NCI-H446 (cell line): Measurements from ENCODE around the gene RNF182.
A peak's percentile ranks its signal among the peaks of the same experiment; 100 is the strongest.
"Not testable (repeated sequence)": the region's sequence is repeated elsewhere in the genome, so short reads cannot be mapped to it uniquely, and the experiment has no call there.

Source experiments
- DNase-seq, 2 experiments: peaks; one replicate each; lab custom pipeline; 2025; lab: John Stamatoyannopoulos, UW

Gene RNF182

DNA sequence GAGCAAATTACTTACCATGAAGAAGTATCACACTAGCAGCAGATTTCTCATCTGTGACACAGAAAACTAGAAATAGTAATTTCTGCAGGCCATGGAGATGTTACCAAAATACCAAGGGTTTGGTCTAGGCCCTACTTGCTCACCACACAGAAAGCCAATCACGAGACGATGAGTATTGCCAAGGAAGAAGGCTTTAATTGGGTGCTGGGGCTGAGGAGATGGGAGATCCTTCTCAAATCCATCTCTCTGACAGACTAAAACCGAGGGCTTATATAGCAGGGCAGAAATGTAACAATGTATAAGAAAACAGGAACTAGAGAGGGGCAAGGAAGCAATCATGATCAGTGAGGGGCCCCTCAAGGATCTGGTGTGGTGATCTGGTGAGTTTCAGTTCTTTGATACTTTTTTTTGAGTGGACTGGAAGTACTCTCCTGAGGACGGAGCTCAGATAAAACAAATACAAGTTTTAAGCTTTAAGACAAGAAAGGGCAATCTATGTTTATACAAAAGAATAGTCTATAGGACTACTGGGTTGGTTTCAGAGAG is 40.9 kb downstream of the RNF182 start:
- no peak for DNase-seq

DNA sequence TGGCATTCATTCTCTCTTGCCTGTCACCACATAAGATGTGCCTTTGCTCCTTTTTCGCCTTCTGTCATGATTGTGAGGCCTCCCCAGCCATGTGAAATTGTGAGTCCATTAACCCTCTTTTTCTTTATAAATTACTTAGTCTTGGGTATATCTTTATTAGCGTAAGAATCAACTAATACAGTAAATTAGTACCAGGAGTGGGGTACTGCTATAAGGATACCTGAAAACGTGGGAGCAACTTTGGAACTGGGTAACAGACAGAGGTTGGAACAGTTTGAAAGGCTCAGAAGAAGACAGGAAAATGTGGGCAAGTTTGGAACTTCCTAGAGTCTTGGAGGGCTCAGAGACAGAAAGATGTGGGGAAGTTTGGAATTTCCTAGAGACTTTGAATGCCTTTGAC is 46.6 kb downstream of the RNF182 start:
- DNase-seq: no peak

DNA sequence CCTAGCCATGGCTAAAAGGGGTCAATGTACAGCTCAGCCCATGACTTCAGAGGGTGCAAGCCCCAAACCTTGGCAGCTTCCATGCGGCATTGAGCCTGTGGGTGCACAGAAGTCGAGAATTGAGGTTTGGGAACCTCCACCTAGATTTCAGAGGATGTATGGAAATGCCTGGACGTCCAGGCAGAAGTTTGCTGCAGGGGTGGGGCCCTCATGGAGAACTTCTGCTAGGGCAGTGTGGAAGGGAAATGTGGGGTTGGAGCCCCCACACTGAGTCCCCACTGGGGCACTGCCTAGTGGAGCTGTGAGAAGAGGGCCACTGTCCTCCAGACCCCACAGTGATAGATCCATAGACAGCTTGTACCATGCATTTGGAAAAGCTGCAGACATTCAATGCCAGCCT is 47.9 kb downstream of the RNF182 start:
- not testable (repeated sequence) for DNase-seq

DNA sequence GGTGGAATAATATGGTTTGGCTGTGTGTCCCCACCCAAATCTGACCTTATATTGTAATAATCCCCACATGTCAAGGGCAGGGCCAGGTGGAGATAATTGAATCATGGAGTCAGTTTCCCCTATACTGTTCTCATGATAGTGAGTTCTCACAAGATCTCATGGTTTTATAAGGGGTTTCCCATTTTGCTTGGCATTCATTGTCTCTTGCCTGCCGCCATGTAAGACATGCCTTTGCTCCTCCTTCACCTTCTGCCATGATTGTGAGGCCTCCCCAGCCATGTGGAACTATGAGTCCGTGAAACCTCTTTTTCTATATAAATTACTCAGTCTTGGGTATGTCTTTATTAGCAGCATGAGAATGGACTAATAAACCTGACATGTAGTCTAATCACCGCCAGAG is 48.7 kb downstream of the RNF182 start:
- DNase-seq: not testable (repeated sequence)

DNA sequence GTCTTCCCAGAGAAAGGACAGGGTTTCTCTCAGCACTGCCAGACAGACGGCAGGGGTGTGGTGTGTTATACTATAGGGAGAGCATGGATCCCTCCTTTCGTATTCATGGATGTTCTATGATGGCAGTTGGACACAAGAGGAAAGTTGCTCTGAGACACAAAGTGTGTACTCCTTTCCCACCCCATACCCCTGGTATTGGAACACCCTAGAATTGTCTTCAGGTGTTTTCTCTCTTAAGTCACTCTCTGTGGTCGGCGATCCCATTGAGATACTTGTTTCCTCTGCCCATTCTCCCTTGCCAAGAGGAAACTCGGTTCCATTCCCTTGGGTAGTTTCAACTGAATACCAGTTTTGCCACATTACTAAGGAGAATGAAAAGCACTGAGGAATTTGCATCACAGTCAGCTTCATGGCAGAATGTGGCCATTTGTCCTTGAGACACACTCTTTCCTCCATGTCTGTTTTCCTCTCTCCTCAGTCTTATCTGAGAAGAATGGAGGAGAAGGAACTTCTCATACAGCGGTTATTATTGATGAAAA is 53.4 kb downstream of the RNF182 start:
- no peak for DNase-seq

DNA sequence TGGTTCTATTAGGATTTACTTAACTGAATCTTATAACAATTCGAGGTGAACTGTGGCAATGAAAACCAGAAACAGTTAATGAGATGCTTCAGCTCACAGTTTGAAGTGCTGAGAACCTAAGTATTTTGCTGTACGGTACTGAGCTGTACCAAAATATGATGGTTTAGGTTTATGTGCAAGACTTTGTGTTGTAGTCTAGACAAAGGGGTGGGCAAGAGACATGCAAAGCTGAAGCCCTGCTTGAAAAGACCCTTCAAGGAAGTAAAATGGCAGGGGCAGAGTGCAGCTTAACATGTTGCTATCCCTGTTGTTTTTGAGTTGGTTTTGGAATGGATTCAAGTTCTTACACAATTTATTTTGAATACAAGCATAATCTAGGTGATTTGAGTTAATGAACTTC is 54.0 kb downstream of the RNF182 start:
- DNase-seq: no peak

DNA sequence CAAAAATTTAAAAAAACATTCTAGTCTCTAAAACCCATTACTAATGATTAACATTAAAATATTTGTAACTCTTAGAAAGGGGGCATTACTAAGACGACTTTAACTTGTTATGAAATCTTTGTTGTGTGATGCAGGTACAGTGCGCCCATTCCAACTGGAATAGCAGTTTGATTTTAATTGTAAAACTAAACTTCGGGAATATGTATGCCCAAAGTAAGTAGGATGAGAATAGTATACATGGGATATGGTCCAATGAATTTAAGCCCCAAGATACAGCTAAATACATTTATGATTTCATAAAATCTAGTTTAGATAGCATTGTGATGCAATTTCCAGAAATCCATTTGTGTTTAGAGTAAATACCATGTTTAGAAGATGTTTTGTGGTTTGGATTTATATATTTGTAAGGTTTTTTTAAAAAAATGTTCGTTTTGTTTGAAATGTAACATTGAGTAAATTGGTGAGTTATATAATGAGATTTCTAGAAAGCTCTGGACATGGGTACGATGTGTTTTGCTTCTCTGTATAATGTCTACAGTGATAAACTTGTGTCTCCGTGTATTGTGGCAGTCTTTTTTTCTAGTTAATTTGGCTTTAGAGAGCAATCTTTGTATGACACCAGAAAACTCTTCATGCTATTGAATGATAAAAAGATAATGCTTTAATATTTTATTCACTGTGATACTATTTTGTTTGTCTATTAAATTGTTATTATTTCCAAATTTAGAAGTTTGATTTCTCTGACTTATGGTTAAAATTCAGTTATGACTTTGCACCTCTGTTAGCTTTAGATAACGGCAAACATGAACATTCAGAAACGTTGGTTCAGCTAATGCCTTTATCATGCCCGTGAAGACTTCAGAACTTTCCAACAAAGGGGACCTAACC is 54.8 kb downstream of the RNF182 start:
- DNase-seq: no peak

DNA sequence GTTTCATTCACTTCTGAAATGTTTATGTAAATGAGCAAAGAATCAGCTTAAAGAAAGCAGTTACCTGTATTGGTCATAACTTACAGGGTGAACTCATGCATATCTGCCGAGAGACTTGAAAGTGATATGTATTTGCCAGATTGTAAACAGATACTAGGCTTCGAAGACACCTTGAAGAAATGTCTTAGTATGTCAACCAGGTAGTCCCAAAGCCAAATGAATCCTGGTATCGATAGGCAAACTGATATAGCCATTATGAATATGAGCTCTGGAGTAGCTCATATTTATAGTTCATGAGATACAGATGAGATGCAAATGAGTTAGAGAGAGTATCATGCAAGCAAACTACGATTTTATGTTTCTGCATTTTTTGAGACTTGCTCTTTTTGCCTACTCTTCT is 55.8 kb downstream of the RNF182 start:
- no peak for DNase-seq

DNA sequence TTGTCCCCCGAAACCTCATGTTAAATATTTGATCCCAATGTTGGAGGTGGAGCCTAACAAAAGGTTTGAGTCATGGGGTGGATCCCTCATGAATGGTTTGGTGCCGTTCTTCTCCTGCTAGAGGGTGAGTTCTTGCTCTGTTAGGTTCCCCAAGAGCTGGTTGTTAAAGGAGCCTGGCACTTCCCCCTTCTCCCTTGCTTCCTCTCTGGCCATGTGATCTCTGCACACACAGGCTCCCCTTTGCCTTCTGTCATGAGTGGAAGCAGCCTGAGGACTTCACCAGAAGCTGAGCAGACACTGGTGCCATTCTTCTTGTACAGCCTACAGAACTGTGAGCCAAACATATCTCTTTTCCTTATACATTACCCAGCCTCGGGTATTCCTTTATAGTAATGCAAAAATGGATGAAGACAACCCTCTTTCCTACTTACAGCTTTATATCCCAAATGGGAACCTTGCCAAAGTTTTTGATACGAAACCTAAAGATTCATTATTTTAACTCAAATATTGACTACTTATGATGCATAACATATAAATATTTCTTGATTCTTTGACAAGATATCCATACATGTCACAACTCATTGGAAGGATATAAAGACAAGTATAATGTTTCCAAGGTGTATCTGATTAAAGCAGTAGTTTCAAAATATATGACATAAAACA is 61.0 kb downstream of the RNF182 start:
- DNase-seq: no peak

DNA sequence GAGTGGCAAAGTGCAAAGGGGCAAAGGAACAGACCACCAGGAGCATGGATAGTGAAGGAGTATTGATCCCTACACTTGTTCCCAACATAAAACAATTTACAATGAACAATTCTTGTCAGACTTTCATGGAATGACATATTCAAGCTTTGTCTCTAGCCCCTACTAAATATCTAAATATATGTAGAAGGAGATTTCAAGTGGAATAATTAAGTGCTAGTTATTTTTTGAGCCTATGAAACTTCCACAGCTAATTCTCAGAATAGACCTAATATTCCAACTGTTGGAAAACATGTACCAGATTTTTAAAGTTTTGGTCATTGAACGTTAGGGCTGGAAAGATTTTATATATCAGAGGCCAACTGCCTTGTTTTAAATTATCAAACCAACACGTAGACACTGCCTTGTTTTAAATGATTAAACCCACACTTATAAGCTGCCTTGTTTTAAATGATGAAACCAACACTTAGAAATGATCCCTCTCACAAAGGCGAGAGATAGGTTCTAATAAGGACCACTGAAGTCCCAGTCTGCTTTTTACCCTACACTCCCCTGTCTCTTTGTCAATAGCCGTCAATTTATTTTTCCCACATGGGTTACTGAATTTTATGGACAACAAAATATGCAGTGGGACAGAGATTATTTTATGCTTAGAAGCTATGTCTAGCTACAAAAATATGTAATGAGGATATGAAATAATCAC is 62.1 kb downstream of the RNF182 start:
- DNase-seq: no peak

DNA sequence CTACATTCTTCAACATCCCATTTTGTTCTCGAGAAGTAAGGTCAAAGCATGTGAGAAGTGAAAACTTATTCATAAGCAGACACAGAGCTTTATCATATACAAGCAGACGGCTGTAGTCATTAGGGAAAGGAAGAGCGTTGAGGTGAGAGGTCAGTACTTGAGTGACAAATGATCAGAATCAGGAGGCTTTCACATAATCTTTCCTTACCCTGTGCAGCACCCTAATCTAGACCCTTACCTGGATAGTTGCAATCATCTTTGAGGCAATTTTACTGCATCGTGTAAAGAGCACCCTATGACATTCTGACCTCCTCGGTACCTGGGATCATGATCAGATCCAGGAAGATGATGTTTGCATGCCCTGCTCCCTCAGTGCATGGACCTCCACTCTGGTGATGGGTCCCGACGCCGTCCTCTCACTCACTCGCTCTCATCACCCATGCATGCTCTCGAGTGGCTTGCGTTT is 62.7 kb downstream of the RNF182 start:
- no peak for DNase-seq

DNA sequence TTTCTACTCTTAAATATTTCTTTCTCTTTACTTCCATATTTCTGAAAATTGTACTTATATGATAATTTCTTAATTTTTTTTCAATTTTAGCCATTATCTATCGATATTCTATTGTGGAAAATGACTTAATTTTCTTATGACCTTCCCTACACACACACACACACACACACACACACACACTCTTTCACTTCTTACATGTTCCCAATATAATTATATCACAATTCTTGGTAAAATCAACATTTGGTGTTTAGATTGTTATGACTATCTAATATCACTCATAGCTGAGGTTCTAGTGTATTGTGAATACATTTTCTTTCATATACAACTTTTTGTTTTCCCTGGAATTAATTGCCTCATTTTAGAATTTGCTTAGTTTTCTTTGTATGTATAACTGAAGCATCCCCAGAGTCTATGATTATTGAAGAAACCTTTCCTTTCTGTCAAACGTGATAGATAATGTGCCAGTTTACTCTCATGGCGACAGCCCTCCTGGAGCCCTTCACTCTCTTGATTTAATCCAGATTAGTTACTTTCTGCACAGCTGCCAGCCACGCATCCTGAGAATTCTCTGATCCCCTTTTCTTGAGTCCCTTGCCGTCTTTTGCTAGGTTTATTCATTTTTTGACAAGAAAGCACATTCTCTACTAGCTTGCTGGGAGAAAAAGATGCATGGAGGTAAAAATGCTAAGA is 63.4 kb downstream of the RNF182 start:
- no peak for DNase-seq

DNA sequence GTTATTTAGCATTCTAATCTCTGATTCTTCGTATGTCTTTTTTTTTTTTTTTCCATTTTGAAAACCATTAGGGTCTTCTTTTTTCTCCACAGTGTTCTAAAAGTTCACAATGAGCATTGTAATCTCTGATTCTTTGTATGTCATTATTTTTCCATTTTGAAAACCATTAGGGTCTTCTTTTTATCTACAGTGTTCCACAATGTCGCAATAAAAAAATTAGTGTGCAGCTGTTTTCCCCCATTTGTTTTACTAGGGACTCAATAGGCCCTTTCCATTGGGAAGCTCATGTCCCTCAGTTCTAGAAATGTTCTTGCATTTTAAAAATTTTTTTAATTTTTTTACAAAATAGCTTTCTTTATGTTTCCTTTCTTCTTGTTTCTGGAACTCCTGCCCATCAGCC is 64.2 kb downstream of the RNF182 start:
- no peak for DNase-seq

DNA sequence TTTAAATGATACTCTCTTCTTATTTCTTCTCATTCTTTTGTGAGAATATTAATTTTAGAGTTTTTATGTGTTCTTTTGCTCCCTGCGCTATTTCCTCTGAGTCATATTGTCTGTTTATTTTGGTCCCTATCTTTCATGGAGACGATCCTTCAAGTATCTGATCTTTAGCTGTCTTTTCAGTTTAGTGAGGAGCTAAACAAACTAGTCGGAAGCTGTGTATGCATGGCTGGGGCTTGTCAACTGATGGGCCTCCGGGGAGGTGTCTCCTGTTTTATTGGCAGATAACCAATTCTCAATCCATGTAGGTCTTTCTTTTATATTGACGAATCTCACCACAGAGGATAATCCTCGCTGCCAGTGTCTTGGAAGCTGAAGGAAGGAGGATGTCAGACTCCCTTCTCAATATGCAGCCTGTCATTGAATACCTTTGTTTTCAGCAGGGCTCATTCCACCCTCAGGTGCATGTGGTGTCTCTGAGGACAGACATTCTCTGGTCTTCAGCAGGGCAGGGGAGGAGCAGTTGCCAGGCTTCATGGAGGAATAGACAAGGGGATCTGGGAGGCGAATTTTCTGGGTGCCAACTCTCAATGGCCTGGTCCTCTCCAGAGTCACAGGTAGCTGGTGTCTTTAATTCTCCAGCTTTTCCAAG is 64.9 kb downstream of the RNF182 start:
- DNase-seq: no peak

DNA sequence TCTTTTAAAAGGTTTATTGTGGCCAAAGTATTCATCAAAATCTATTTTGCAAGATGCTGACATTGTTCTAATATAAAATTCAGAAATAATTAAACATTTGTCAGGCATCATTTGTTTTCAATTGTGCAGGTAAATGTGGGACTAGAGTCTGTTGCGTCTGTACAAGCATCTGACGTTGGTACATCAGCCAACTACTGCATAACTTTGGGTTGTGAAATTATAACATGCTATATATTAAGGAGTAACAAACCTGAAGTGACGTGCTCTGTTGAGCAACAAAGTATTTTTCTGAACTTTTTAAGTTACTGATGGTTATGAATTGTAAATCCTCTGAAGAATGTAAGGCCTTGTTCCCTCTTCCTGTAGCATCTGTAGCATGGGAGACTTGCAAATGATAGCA is 66.0 kb downstream of the RNF182 start:
- no peak for DNase-seq

DNA sequence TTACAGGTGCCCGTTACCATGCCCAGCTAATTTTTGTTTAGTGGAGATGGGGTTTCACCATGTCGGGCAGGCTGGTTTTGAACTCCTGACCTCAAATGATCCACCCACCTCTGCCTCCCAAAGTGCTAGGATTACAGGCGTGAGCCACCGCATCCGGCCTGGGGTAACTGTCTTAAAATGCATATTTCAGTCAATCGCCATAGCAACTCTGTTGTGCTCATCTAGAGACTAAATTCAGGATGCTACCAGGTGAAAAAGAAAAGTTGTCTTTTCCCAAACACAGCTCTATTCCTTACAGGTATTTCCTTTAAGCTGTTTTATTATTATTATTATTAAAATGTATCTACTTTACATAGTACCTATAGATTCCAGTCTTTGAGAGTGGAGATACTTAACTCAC is 66.6 kb downstream of the RNF182 start:
- DNase-seq: no peak

DNA sequence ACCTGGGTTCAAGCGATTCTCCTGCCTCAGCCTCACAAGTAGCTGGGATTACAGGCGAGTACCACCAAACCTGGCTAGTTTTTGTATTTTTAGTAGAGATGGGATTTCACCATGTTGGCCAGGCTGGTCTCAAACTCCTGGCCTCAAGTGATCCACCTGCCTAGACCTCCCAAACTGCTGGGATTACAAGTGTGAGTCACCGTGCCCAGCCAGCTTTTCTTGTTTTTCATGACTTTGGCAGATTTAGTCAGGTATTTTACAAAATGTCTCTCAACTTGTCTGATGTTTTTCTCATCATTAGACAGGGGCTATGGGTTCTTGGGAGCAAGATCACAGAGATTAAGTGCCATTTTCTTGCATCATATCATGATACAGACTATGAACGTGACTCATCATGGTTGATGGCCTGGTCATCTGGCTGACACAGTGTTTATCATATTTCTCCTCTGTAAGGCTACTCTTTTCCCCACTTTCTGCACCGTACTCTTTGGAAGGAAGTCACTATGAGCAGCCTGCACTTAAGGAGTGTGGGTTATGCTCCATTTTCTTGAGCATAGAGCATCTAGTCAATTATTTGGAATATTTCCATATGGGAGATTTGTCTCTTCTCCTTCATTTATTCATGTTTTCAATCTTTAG is 67.8 kb downstream of the RNF182 start:
- DNase-seq: no peak

DNA sequence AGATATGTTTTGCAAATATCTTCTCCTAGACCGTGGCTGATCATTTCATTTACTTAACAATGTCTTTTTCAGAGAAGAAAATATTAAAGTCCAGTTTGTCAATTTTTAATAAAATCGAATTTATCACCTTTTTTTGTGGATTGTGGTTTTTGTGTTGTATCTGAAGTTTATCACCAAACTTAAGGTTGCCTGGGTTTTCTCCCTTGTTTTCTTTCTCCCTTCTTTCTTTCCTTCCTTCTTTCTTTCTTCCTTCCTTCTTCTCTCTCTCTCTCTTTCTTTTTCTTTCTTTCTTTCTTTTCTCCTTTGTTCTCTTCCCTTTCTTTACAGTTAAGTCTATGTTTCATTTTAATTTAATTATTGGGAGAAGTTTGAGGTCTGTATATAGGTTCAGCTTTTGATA is 68.7 kb downstream of the RNF182 start:
- DNase-seq: no peak

DNA sequence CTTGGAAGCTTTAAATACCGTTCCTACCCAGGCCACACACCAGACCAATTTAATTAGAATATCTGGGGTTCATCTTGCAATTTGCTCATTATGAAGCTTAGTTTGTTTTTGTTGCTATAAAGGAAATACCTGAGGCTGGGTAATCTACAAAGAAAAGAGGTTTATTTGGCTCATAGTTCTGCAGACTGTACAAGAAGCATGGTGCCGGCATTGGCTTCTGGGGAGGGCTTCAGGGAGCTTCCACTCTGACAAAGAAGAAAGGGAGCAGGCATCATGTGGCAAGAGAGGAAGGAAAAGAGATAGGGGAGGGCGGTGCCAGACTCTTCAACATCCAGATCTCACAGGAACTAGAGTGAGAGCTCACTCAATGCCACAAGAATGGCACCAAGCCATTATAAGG is 73.6 kb downstream of the RNF182 start:
- DNase-seq: no peak

DNA sequence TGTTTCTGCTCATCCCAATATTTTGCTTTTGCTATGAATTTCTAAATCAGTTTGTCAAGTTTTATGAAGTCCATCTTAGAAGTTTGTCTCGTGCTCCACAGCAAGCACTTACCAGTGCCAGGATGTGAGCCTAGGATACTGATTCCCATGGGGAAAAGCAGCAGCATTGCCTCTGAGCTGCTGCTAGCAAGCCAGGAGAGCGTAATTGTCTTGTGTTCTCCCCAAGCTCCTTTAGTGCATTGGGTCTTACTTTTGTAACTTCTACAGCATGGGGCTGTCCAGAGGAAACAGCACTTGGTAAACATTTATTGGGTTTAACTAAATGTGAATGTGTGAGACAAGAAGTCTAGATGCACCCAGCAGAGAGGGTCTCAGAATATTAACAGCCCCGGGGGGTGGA is 76.1 kb downstream of the RNF182 start:
- DNase-seq: peak in 1 of 2 experiments; percentile 63
